HG03196 (cell line): Measurements from ENCODE around the gene CHN2.
"Not testable (repeated sequence)": the region's sequence is repeated elsewhere in the genome, so short reads cannot be mapped to it uniquely, and the experiment has no call there.

Experiments
- ATAC-seq: cut with Tn5 transposase; IDR thresholded peaks from one replicate; pipeline ENCODE4 v1.9.1; 2021; ENCODE audit not compliant: unreplicated experiment

Gene CHN2

GRCh38 chr7:29185613-29186012 lies 9.0 kb upstream of the CHN2 start:
- no peak for ATAC-seq

- no peak for ATAC-seq
Observed at GRCh38 chr7:29189743-29190201, 4.8 kb upstream of the CHN2 start.

GRCh38 chr7:29190349-29191045 lies 4.1 kb upstream of the CHN2 start:
- no peak for ATAC-seq

GRCh38 chr7:29192323-29192722 lies 2.3 kb upstream of the CHN2 start:
- ATAC-seq: no peak

- no peak for ATAC-seq
Observed at GRCh38 chr7:29192811-29193210, 1.8 kb upstream of the CHN2 start.

- ATAC-seq: no peak
Observed at GRCh38 chr7:29193316-29194205, 1.0 kb upstream of the CHN2 start.

- no peak for ATAC-seq
Observed at GRCh38 chr7:29194206-29194593, 375 bp upstream of the CHN2 start.

- ATAC-seq: no peak
Observed at GRCh38 chr7:29196191-29196590, 1.6 kb downstream of the CHN2 start.

- no peak for ATAC-seq
Observed at GRCh38 chr7:29196971-29197595, 2.5 kb downstream of the CHN2 start.

GRCh38 chr7:29197916-29198315 lies 3.3 kb downstream of the CHN2 start:
- no peak for ATAC-seq

GRCh38 chr7:29199776-29200175 lies 5.2 kb downstream of the CHN2 start:
- no peak for ATAC-seq

GRCh38 chr7:29202651-29203069 lies 8.1 kb downstream of the CHN2 start:
- no peak for ATAC-seq

- no peak for ATAC-seq
Observed at GRCh38 chr7:29204491-29205272, 10.1 kb downstream of the CHN2 start.

- no peak for ATAC-seq
Observed at GRCh38 chr7:29207162-29207801, 12.7 kb downstream of the CHN2 start.

- ATAC-seq: no peak
Observed at GRCh38 chr7:29208410-29209250, 14.1 kb downstream of the CHN2 start.

- no peak for ATAC-seq
Observed at GRCh38 chr7:29209745-29210144, 15.2 kb downstream of the CHN2 start.

GRCh38 chr7:29212736-29213135 lies 18.2 kb downstream of the CHN2 start:
- ATAC-seq: not testable (repeated sequence)

- ATAC-seq: no peak
Observed at GRCh38 chr7:29214056-29214455, 19.5 kb downstream of the CHN2 start.

- ATAC-seq: no peak
Observed at GRCh38 chr7:29214816-29215215, 20.2 kb downstream of the CHN2 start.

GRCh38 chr7:29216128-29216527 lies 21.6 kb downstream of the CHN2 start:
- no peak for ATAC-seq
